H9 (cell line): Measurements from ENCODE around the gene HELT. TPM values are rescaled to one million over a fixed set of nuclear protein-coding genes. Genes with fewer than 3 reads are reported as not detected.

Experiments
- DNase-seq: peaks from one replicate; pipeline ENCODE4 v3.0.0-alpha.2; 2017
- H2AFZ ChIP-seq: one replicate; pipeline ENCODE4 v1.6.1; 2013; ENCODE audit warnings: mild to moderate bottlenecking, low read length, control low read depth, moderate library complexity
- H2AK5ac ChIP-seq: 2 replicates; pipeline ENCODE4 v1.6.1; 2013; ENCODE audit warnings: low read length, control low read depth, mixed read lengths; ENCODE audit not compliant: insufficient read length
- H2BK120ac ChIP-seq: one replicate; pipeline ENCODE4 v1.6.1; 2013; ENCODE audit warnings: low read depth, mild to moderate bottlenecking, low read length, control low read depth, inconsistent platforms; ENCODE audit not compliant: poor library complexity, severe bottlenecking
- H2BK12ac ChIP-seq: 2 replicates; pipeline ENCODE4 v1.6.1; 2013; ENCODE audit warnings: low read length, control low read depth, mixed read lengths, low read depth; ENCODE audit not compliant: insufficient read length
- H2BK15ac ChIP-seq: 2 replicates; pipeline ENCODE4 v1.6.1; 2013; ENCODE audit warnings: low read depth, low read length, control low read depth
- H2BK20ac ChIP-seq: one replicate; pipeline ENCODE4 v1.6.1; 2013; ENCODE audit warnings: low read depth, mild to moderate bottlenecking, low read length, control low read depth, inconsistent platforms; ENCODE audit not compliant: poor library complexity, severe bottlenecking
- H2BK5ac ChIP-seq: 2 replicates; pipeline ENCODE4 v1.6.1; 2013; ENCODE audit warnings: low read length, control low read depth, mixed read lengths; ENCODE audit not compliant: insufficient read length
- H3K14ac ChIP-seq: 2 replicates; pipeline ENCODE4 v1.6.1; 2013; ENCODE audit warnings: low read length, control low read depth; ENCODE audit not compliant: insufficient read depth
- H3K18ac ChIP-seq: 2 replicates; pipeline ENCODE4 v1.6.1; 2013; ENCODE audit warnings: low read depth, mild to moderate bottlenecking, mixed read lengths, low read length, control low read depth; ENCODE audit not compliant: insufficient read length
- H3K23ac ChIP-seq: 2 replicates; pipeline ENCODE4 v1.6.1; 2013; ENCODE audit warnings: low read length, control low read depth, mixed read lengths, low read depth; ENCODE audit not compliant: insufficient read length
- H3K23me2 ChIP-seq: 2 replicates; pipeline ENCODE4 v1.6.1; 2013; ENCODE audit warnings: low read depth, mild to moderate bottlenecking, mixed read lengths, low read length, control low read depth; ENCODE audit not compliant: insufficient read length, poor library complexity, severe bottlenecking
- H3K27ac ChIP-seq: 2 replicates; pipeline ENCODE4 v1.5.1; 2013; ENCODE audit warnings: low read length, control low read depth, mixed read lengths, low read depth; ENCODE audit not compliant: insufficient read length
- H3K27me3 ChIP-seq: 2 replicates; pipeline ENCODE4 v1.6.1; 2013; ENCODE audit warnings: low read length, control low read depth, inconsistent platforms; ENCODE audit not compliant: insufficient read depth
- H3K4ac ChIP-seq: 2 replicates; pipeline ENCODE4 v1.6.1; 2013; ENCODE audit warnings: low read depth, mild to moderate bottlenecking, control low read depth, inconsistent platforms, low read length, moderate library complexity
- H3K4me1 ChIP-seq: 2 replicates; pipeline ENCODE4 v1.6.1; 2013; ENCODE audit warnings: low read length, control low read depth, inconsistent platforms; ENCODE audit not compliant: insufficient read depth
- H3K4me2 ChIP-seq: 2 replicates; pipeline ENCODE4 v1.6.1; 2013; ENCODE audit warnings: low read length, control low read depth, mixed read lengths; ENCODE audit not compliant: insufficient read length, insufficient read depth
- H3K56ac ChIP-seq: 2 replicates; pipeline ENCODE4 v1.6.1; 2013; ENCODE audit warnings: low read depth, mild to moderate bottlenecking, mixed read lengths, low read length, control low read depth; ENCODE audit not compliant: insufficient read length
- H3K79me1 ChIP-seq: 2 replicates; pipeline ENCODE4 v1.6.1; 2013; ENCODE audit warnings: low read depth, mild to moderate bottlenecking, moderate library complexity, low read length, control low read depth, inconsistent platforms; ENCODE audit not compliant: insufficient read depth, poor library complexity, severe bottlenecking
- H3K79me2 ChIP-seq: 2 replicates; pipeline ENCODE4 v1.6.1; 2013; ENCODE audit warnings: low read length, control low read depth, inconsistent platforms; ENCODE audit not compliant: insufficient read depth
- H3K9ac ChIP-seq: 2 replicates; pipeline ENCODE4 v1.6.1; 2013; ENCODE audit warnings: low read length, control low read depth, mixed read lengths; ENCODE audit not compliant: insufficient read length; ENCODE audit errors: extremely low read depth
- H3K9me3 ChIP-seq: one replicate; pipeline ENCODE4 v1.6.1; 2013; ENCODE audit warnings: low read depth, low read length, inconsistent platforms; ENCODE audit not compliant: control insufficient read depth
- H3T11ph ChIP-seq: one replicate; pipeline ENCODE4 v1.6.1; 2013; ENCODE audit warnings: mild to moderate bottlenecking, low read length, control low read depth, inconsistent platforms
- H4K20me1 ChIP-seq: one replicate; pipeline ENCODE4 v1.6.1; 2013; ENCODE audit not compliant: control insufficient read depth, insufficient read length, insufficient read depth
- H4K5ac ChIP-seq: 2 replicates; pipeline ENCODE4 v1.6.1; 2013; ENCODE audit warnings: low read depth, mild to moderate bottlenecking, mixed read lengths, low read length, control low read depth; ENCODE audit not compliant: insufficient read length
- H4K8ac ChIP-seq: replicated peaks from 2 replicates; pipeline ENCODE4 v1.6.1; 2013; ENCODE audit warnings: low read length, control low read depth, mixed read lengths, low read depth; ENCODE audit not compliant: insufficient read length
- H4K91ac ChIP-seq: 2 replicates; pipeline ENCODE4 v1.6.1; 2013; ENCODE audit warnings: low read depth, mild to moderate bottlenecking, moderate library complexity, mixed read lengths, low read length, control low read depth; ENCODE audit not compliant: insufficient read length
- H3K27ac Mint-ChIP-seq, 3 experiments: 2 replicates in 2 of 3; 3 replicates in 1 of 3; pipeline ENCODE4 v1.8.0; 2020 to 2021; ENCODE audit warnings: mixed read lengths in 3 of 3, mild to moderate bottlenecking in 1 of 3, moderate library complexity in 1 of 3
- H3K27me3 Mint-ChIP-seq: 2 replicates; pipeline ENCODE4 v1.8.0; 2021; ENCODE audit warnings: low read depth, mild to moderate bottlenecking, moderate library complexity, mixed read lengths
- H3K36me3 Mint-ChIP-seq, 3 experiments: 2 replicates in 2 of 3; 3 replicates in 1 of 3; pipeline ENCODE4 v1.8.0; 2020 to 2021; ENCODE audit warnings: low read depth in 3 of 3, mixed read lengths in 3 of 3; ENCODE audit not compliant: insufficient read depth in 1 of 3
- H3K4me1 Mint-ChIP-seq, 2 experiments: 2 replicates each; pipeline ENCODE4 v1.8.0; 2020; ENCODE audit warnings: mixed read lengths in 2 of 2
- H3K4me3 Mint-ChIP-seq, 2 experiments: 2 replicates in 1 of 2; 3 replicates in 1 of 2; pipeline ENCODE4 v1.8.0; 2020 to 2021; ENCODE audit warnings: mild to moderate bottlenecking in 2 of 2, mixed read lengths in 2 of 2, moderate library complexity in 1 of 2
- H3K9me3 Mint-ChIP-seq, 2 experiments: 2 replicates in 1 of 2; 3 replicates in 1 of 2; pipeline ENCODE4 v1.8.0; 2020; ENCODE audit warnings: mild to moderate bottlenecking in 2 of 2, mixed read lengths in 2 of 2, moderate library complexity in 1 of 2
- WGBS: extraction: QIAGEN DNeasy Blood & Tissue Kit; methylation state at CpG from one replicate; pipeline ENCODE4 v1.1.7; 2013; ENCODE audit warnings: missing lambda C conversion rate, low lambda C conversion rate, mixed read lengths; ENCODE audit not compliant: insufficient read length; ENCODE audit errors: extremely low coverage; 5-methylcytosine and 5-hydroxymethylcytosine counted together
- total RNA-seq: library from RNA; stranded (reverse); gene quantifications from 2 replicates; pipeline ENCODE4 v1.2.1, GENCODE V29; 2021
- TF ChIP-seq, protein P1 (sequence below): fragments of 200-600 bp; sonication (generic); conservative IDR thresholded peaks from 3 replicates; pipeline ENCODE4 v1.8.0; 2021; ENCODE audit warnings: antibody characterized with exemption, mild to moderate bottlenecking

HELT gene
- total RNA-seq, 1 experiment from 2014 or later: not detected

DNA sequence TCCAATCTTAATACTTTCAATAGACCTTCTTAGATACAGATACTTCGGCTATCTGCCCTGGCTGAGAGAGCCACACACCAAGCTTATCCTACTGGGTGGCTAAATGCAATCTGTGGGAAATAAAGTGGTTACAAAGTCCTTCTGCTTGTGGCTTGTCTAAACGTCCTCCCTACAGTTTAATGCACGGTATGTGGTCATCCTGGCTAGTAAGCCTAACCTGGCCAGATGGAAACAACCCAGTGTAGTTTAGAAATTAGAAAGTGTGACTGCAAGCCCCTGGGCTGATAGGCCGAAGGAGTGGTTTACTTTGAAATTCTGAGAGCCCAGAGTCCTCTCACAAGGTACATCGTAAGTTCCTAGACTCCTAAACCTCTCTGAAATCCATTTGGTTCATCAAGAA, 47.9 kb downstream of the HELT start:
- Histone ChIP-seq H3K4me2 (no peak overlapping the region), H3K27ac (no peak overlapping the region), H3K14ac (no peak overlapping the region), H3K23ac (no peak overlapping the region), H2BK120ac (no peak overlapping the region), H2BK12ac (no peak overlapping the region), H2BK20ac (no peak overlapping the region), H2AK5ac (no peak overlapping the region), H2AFZ (peak overlapping the region; percentile 85), H3K18ac (no peak overlapping the region), H3K56ac (no peak overlapping the region), H3K27me3 (no peaks in the 10 kb centered on the region), H2BK5ac (no peak overlapping the region), H2BK15ac (no peak overlapping the region), H3K79me1 (no peaks in the 10 kb centered on the region), H3K23me2 (no peaks in the 10 kb centered on the region), H4K5ac (no peak overlapping the region), H4K20me1 (no peaks in the 10 kb centered on the region), H3K79me2 (no peaks in the 10 kb centered on the region), H3K9ac (peak overlapping the region; percentile 33), H3K4me1 (no peaks in the 10 kb centered on the region), H4K91ac (no peak overlapping the region), H3K4ac (no peak overlapping the region), H3K9me3 (no peaks in the 10 kb centered on the region), H4K8ac (no peak overlapping the region), H3T11ph (no peak overlapping the region)
- H3K27me3 Mint-ChIP-seq: no peaks in the 10 kb centered on the region
- H3K36me3 Mint-ChIP-seq: no peaks in the 10 kb centered on the region
- H3K4me3 Mint-ChIP-seq: no peak overlapping the region
- WGBS: no CpG with 5 or more reads among the region's 5 CpGs
- H3K27ac Mint-ChIP-seq: 0 out of 7 replicates have a peak overlapping the region, but pooled peaks of 1 of the 3 experiments have one; percentile 27
- TF ChIP-seq, protein P1, sequence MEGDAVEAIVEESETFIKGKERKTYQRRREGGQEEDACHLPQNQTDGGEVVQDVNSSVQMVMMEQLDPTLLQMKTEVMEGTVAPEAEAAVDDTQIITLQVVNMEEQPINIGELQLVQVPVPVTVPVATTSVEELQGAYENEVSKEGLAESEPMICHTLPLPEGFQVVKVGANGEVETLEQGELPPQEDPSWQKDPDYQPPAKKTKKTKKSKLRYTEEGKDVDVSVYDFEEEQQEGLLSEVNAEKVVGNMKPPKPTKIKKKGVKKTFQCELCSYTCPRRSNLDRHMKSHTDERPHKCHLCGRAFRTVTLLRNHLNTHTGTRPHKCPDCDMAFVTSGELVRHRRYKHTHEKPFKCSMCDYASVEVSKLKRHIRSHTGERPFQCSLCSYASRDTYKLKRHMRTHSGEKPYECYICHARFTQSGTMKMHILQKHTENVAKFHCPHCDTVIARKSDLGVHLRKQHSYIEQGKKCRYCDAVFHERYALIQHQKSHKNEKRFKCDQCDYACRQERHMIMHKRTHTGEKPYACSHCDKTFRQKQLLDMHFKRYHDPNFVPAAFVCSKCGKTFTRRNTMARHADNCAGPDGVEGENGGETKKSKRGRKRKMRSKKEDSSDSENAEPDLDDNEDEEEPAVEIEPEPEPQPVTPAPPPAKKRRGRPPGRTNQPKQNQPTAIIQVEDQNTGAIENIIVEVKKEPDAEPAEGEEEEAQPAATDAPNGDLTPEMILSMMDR: no peak
- no peak for DNase-seq
- peaks cover 13 to 14% of the 10 kb centered on the region in 2 experiments for H3K4me1 Mint-ChIP-seq
- no peaks in the 10 kb centered on the region; a peak in 1 of 5 replicates for H3K9me3 Mint-ChIP-seq
